SW480 (cell line): ENCODE results near the gene SYT13.
A peak's percentile ranks its signal among the peaks of the same experiment; 100 is the strongest.

Experiments
- DNase-seq: peaks from one replicate; pipeline ENCODE4 v3.0.0-alpha.2; 2016; ENCODE audit warnings: low spot score

The SYT13 gene

DNA sequence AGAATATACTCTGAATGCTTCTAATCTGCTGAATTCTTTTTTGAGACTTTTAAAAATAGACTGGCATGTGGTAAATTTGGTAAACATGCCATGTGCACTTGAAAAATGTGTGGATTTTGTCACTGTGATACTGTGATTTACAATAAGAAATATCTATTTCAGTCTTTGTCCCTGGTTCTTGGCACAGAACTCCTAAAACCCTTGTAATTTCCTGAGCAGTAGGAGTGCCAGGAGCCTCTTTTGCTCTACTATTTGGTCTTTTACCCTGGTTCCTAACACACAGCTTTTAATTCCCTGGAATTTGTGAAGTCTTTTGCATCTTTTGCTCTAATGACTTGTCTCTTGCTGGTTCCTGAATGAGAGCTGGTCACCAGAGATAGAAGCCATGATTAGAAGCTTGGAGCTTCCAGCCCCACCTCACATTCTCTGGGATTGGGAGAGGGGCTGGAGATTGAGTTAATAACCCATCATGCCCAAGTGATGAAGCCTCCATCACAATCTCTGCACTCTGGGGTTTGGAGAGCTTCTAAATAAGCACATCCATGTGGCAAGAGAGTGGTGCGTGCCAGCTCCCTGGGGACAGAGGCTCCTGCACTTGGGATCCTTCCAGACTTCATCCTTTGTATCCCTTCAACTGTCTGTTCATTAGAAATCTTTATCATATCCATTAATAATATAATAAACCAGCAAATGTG is 27.2 kb upstream of the SYT13 start:
- no peak for DNase-seq

DNA sequence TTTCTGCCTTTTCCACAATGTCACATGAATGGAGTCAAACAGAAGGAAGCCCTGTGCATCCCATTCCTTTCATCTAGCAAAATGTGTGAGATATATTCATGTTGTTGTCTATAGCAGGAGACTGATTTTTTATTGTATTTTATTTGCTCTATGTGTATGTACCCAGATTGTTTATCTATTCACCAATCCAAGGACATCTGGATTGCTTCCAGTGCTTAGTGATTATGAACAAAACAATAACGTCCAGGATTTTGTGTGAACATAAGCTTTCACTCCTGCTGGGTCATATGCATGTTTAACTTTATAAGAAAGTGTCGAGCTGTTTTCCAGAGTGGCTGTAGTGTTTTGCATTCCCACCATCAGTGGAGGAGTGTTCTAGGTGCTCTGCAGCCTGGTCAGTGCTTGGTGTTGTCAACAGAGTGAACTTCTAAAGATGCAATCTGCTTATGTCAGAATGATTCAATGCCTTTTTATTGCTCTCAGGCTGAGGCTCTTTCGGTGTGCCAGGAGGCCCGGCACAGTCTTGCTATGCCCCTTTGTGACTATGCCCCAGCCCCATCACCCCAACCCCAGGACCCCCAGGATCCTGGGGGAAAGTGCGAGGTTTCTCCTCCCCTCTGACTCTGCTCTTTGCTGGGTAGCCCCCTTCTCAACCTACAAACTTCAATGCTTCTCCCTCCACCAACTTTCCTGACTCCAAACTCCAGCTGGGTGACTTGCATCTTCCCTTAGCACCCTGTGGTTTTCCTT is 19.9 kb upstream of the SYT13 start:
- no peak for DNase-seq

DNA sequence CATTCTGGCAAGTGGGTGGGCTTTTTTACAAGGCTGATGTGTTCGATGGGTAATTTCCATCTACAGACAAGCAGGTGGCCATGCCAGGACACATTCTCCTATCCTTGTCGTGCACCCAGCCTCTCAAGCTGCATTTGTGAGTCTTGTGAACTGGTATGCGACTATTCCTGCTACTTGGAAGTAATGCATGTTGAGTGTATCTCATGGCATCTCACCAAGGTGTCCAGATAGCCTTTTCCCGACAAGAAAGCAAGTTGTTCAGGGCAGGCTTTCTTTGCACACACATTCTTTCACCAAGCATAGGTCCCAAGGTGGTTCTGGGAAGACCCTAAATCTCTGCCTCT is 18.8 kb upstream of the SYT13 start:
- no peak for DNase-seq

DNA sequence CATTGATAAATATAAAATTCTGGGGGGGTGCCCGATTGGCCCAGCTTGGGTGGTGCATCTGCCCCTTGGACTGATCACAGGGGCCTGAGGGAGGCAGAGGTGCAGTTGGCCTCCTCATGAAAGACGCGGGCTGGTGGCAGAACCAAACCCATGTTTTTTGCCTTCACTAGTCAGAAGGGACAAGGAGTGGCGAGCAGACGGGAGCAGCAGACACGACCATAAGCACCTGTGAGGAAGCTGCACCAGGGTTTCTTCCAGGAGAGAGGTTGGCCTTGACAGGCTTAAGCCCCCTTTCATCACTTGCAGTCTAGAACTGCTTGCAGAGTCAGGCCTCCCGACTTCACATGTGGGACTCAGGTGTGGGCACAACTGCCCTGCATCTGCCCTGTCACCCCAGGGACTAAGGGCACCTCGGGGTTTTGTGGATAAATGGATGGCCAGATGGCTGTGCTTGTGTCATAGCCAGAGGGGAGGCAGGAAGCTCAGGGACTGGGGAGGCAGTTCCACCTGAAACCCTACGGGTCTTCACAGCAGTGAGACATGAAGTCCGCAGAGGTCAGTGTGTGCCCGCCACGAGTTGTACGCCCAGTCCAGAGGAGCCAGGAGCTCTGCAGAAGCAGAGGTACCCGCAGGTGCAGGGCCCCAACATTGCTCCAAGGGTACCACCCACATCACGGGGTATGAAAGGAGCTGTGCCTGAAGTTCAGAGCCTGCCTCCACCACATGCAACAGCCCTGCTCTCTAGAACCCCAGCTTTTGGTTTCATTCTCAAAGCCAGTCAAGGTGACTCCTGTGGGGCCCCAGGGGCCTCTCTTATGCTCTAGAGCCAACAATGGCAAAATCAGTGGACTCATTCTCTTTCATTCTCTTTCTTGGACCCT is 18.2 kb upstream of the SYT13 start:
- DNase-seq, result no peak

DNA sequence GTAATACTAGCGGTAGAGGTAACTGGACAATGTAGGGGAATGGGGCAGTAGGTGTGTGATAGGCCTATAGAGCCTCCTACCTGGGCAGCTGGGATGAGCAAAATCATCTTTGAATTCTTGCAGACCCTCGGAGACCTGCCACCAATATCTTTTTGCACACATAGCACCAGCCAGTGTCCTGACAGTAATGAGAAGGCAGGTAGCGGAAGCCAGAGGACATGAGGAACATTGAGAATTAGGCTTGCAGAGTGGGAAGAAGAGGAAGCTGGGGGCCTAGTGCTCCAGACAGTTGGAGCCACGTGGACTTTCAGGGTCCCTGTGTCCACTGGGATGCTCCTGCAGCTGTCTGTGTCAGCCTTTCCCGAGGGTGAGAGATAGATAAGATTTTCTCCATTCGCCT is 17.2 kb upstream of the SYT13 start:
- no peak for DNase-seq

DNA sequence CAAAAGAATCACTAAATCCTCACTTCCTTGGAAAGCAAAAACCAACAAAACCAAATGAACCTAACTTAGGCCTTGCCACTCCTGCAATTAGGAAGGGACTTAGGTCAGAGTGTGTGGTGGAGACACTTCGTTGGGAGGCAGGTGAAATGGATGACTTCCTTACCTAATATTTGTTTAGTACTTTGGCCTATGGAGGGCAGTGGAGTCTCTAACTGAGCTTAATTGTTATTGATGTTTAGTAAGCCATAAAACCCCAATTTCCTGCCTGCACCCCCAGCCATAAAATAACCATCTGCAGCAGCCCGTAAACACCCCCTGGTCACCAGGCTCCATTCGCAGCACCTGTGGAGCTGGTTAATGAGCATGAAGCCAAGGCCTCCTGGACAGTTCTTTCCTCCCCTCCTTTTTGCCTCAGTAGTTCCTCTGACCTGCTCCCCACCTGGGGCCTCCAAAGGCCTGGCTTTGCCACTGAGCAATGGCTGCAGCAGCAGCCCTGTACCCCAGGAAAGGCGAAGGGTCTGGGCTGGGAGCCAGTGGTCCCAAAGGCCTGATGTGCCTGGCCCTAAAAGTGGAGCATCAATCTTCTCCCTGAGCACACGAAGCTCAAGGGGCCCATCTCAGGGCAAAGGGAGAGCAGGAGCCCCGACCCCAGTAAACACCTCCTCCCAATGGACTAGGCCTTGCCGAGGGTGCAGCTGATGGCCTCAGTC is 15.6 kb upstream of the SYT13 start:
- DNase-seq, result no peak

DNA sequence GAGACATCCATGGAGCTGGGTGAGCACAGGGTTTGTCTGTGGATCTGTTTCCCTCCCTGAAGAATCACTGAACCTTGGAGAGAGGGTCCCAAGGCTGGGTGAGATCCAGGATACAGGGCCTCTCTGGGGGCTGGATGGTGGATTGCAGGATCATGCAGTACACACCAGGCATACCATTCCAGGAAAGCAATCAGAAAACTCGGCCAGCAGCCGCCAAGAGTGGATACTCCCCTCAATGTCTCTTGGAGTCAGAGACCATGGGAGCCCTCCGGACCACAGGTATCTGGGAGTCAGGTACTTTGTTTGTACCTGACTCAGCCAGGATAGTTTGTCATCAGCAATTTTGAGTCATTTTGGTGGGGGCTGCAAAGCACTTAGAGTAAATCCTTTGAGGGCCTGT is 14.6 kb upstream of the SYT13 start:
- DNase-seq, result no peak

DNA sequence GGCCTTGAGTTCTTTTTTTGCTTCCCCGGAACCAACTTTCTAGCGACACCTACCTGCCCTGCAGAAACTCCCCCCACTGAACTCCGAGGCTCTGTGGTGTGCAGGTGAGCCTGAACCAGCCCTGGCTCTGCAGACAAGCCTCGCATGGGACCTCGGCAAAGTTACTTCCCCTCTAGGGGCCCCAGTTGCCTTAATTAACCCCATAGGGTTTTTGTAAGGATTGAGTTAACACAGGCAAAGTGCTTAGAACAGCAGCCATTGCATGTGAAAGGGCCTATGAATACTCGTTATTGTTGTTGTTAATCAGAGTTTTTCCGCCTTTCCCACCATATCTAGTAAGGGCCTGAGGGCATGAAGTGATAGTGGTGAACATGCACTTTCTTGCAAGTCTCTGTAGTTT is 12.6 kb upstream of the SYT13 start:
- DNase-seq, result no peak

DNA sequence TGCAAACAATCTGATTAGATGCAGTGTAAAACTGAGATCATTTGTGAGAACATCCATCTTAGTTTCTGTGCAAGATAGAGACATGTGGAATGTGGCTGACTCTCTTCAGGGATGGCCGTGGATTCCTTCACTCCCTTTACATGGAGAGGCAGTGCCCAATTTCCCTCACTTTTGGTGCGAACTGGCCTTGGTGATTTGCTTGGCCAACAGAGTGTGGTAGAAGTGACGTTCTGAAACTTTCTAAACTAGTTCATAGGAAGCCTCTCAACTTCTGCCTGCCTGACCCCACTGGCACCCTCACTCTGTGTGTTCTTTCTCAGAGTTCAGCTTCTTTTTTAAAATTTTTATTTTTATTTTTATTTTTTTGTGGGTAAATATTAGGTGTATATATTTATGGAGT is 9.9 kb upstream of the SYT13 start:
- no peak for DNase-seq

DNA sequence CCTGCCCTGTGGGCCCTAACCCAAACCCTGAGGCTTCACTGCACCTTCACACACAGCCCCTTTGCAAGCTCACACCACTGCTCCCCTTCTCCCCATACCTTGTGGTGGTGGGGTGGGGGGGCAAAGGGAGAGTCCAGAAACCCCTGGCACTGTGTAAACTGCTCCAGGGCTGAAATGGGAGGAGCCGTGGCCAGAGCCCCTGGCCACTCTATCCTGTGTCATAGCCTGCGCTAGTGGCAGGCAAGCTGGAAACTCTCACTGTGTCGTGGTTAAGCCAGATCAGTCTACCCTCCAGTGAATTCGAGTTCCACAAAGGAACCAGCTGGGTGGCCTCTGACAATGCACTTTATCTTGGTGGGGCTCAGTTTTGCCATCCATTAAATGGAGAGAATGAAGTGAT is 8.4 kb upstream of the SYT13 start:
- no peak for DNase-seq

DNA sequence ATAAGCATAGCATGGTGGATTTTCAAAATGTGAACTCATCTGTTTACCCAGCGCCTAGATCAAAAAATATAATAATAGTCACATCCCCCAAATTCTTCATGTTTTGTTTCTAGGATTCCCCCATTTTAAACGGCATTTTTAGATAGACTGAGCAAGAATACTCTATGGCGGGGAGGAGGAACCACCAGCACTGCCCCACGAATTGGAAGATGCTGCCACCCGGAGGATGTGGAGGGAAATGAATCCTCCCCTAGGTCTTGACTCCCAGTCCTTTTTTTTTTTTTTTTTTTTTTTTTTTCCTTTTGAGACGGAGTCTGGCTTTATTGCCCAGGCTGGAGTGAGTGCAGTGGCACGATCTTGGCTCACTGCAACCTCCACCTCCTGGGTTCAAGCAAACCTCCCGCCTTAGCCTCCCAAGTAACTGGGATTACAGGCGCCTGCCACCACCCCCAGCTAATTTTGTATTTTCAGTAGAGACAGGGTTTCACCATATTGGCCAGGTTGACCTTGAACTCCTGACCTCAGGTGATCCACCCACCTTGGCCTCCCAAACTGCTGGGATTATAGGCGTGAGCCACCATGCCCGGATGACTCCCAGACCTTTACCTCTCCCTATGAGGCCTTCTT is 7.5 kb upstream of the SYT13 start:
- peak; percentile 86 for DNase-seq

DNA sequence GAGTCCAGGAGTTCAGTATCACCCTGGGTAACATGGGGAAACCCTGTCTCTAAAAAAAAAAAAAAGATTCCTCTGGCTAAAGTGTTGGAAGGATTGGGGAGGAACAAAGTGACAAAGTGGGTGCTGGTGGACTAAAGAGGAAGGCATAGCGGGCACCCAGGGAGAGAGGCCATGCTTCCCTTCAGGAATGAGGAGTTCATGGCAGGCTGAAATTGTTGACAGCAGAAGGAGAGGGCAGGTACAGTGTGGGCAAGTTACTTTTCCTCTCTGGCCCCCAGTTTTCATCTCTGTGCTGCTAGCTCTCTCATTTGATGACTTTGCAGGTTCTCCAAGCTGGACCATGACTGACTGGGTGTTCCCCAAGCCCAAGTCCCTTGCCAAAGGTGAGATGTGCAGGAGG is 4.4 kb upstream of the SYT13 start:
- no peak for DNase-seq

DNA sequence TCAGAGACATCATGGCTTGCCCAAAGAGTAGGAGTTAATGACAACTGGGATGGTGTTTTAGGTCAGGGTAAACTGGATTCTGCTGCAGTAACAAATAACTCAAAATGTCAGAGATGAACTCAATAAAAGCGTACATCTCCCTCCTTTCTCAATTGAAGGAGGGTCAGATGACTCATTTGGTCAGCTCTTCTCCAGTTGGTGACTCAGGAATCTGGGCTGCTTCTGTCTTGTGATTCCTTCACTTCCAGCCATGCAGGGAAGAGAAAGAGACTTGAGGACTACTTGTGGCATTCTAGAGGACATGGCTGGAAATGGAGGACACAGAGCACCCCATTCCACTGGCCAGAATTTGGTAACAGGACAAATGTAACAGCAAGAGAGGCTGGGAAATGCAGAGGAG is 3.2 kb upstream of the SYT13 start:
- DNase-seq, result peak; percentile 33

DNA sequence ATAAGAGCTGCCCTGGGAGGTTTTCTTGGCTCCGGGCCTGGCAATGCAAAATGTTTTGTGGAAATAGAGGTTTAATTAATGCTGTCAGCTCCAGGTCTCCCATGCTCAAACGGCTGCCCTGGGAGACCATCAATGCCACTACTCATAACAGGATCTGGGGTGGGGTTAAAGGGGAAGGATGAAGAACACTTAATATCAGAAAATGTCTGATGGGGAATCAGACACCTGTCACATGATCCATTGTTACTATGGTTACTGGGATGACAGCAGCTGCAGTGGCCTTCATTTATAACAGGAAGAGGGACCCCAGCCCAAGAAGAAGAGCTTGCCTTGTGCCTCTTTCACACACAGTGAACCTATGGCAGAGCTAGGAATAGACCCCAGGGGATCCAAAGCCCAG is 2.2 kb upstream of the SYT13 start:
- no peak for DNase-seq

DNA sequence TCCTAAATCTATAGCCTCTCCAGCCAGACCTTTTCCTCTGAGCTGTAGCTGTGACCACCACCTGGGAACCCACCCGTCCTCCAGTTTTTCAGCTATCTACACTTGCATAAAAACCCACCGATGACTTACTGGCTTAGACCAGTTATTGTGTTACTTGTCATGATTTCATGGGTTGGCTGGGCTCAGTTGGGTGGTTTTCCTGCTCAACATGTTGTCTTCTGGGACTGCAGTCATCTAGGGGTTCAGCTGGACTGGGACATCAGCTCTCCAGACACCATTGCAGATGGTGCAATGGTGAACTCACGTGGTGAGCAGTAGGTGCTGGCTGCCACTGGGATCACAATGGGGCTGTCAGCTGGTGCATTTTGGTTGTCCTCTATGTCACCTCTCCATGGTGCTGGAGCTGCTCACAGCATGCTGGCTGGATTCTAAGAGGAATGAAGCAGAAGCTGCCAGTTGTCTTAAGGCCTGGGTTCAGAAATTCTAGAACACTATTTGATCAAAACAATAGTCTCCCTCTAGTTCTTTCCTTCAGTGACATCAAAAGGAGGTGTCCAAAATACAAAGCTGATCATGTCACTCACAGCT is 1.3 kb upstream of the SYT13 start:
- no peak for DNase-seq

DNA sequence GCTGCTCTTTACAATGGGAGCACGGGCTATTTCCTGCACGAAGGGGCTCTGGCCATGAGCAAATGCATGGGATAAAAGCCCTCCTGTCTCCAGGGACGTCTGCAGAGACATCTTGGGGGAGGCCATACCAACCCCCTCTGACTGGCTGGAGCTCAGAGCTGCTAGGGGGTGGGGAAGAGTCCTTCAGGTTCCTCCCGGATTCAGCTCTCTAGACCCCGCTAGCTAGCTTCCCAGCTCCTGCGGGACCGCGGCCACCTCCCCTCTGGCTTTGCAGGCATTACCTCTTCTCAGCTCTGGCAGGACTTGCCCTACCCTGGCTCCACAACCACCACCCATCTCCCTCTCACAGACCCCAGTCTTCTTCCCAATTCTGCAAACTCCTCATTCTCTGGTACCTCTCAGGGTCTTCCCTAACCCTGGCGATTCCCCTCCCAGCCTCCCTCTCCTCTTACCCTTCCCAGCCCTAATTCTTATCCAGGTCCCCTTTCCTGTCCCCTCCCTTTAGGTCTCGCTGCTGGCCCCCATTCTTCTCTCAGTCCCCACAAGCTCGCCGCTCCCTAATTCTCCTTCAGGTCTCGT is 802 bp downstream of the SYT13 start:
- DNase-seq, result no peak

DNA sequence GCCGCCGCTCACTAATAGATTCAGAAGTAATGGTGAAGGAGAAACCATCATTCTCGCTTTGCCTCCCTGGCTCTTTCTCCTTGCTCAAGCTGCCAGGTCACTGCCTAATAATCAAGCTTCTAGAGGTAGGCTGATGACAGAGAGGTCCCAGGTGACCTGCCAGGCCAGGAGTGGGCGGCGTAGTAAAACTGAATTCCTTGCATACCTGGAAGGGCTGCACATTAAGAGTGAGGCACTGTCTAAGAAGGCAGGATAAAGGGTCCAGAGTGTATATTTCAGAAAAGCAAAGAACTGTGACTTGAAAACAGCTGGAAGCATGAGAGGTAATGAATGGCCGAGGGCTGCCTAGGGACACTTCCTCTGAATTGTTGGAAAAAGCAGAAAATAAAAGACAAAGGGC is 4.1 kb downstream of the SYT13 start:
- DNase-seq, result peak; percentile 56

DNA sequence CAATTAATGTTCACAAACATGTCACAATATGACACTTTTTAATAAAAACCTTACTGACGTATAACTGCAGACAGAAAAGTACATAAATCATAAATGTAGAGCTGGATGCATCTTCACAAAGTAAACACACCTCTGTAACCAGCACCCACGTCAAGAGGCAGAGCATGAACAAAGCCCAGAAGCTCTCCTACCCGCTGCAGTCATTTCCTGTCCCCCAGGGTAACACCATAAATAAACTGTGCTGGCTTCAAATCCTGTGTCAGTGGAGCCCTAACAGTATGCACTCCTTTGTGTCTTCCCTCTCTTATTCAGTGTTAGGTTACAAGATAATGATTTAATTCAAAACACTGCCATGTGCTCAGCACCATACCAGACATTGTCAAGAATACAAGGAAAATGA is 5.7 kb downstream of the SYT13 start:
- no peak for DNase-seq

DNA sequence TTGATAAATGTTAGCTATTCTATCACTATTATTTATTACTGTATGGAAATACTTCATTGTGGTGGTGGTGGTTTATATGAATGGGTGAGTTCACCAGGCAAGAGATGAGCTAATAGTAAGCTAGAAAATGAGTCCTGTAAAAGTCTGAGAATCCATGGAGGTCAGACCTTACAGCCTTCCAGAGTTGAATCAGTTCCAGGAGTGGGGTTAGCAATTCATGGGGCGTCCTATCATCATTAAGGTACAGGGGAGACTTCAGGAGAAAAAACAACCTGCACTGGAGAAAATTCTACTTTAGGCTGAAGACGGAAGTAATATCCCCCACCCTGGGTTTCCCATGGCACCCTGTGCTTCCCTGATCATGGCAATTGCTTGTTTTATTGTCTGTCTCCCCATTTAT is 6.5 kb downstream of the SYT13 start:
- DNase-seq, result no peak

DNA sequence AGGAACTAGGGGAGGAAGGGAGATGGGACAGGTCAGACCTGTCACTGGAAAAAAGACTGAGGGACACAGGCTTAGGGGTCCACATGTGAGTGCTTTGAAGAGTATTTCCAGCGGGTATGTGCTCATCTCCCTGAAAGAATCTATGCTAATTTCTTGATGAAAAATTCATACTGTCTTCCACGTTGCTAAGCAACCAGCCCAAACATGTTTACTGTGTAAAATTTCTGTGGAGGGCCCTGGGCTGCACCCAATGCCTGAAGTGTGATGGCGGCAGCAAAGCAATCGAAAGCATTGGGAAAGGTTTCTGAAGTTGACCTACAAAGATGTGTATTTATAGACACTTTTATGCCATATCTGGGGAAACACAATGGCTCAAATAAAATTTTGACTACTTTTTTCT is 7.4 kb downstream of the SYT13 start:
- no peak for DNase-seq

DNA sequence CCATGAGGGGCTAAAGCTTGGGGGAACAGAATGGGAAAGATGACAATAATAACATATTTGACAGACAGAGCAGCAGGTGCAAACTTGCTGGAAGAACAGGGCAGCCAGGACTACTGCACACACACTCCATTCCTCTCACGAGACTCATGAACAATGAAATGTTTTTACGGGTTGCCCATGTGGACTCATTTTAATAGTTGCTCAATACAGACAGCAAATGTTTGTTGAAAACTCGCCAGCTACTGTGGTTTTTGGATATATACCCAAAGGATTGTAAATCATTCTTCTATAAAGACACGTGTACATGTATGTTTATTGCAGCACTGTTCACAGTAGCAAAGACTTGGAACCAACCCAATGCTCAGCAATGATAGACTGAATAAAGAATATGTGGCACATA is 10.3 kb downstream of the SYT13 start:
- no peak for DNase-seq
